AG09319 (cell line): ENCODE results near the gene MELK.

ENCODE experiments used
- DNase-seq: peaks from one replicate; pipeline ENCODE4 v3.0.0-alpha.2; 2010; ENCODE audit warnings: low read depth; ENCODE audit errors: extremely low read depth
- CTCF ChIP-seq: IDR thresholded peaks from 2 replicates; pipeline ENCODE4 v1.5.1; 2011; ENCODE audit warnings: low read depth, mild to moderate bottlenecking, inconsistent platforms, low read length, moderate library complexity

MELK gene

GRCh38 chr9:36725777-36726356 is 153.2 kb downstream of the MELK start:
- TF ChIP-seq CTCF = no peak
- no peak for DNase-seq
